GM13977 (cell line): ENCODE data around the gene IKZF2.

Experiments
- DNase-seq: peaks from one replicate; pipeline ENCODE4 v3.0.0; 2012; ENCODE audit warnings: low spot score
- in situ Hi-C: fragments of 300-500 bp; cut with MboI; formaldehyde crosslinking; loops from one replicate; pipeline ENCODE4 v1.12.0; 2022; ENCODE audit warnings: low sequenced_read_pairs, low pct_unique_long_range_greater_than_20kb, mixed read lengths, inconsistent platforms; ENCODE audit not compliant: unreplicated experiment
- TF ChIP-seq, protein P1 (sequence below): IDR thresholded peaks from 2 replicates; pipeline ENCODE4 v1.5.1; 2012; ENCODE audit warnings: mild to moderate bottlenecking, control low read depth; ENCODE audit not compliant: insufficient read depth; ENCODE audit errors: extremely low read depth, missing control alignments

IKZF2 gene

GRCh38 chr2:213151437-213152064, at the start of gene IKZF2:
IKZF2 (minus strand) TSS chr2:213151612; CDS start chr2:213148629, 2,983 bp downstream.
- in situ Hi-C loops = loop anchor here (5.0 to 10.0 kb wide), 2 partner anchors 76 to 467 kb away; no protein-coding TSS in a partner anchor
- peak; percentile 83 for DNase-seq
- TF ChIP-seq, protein P1, sequence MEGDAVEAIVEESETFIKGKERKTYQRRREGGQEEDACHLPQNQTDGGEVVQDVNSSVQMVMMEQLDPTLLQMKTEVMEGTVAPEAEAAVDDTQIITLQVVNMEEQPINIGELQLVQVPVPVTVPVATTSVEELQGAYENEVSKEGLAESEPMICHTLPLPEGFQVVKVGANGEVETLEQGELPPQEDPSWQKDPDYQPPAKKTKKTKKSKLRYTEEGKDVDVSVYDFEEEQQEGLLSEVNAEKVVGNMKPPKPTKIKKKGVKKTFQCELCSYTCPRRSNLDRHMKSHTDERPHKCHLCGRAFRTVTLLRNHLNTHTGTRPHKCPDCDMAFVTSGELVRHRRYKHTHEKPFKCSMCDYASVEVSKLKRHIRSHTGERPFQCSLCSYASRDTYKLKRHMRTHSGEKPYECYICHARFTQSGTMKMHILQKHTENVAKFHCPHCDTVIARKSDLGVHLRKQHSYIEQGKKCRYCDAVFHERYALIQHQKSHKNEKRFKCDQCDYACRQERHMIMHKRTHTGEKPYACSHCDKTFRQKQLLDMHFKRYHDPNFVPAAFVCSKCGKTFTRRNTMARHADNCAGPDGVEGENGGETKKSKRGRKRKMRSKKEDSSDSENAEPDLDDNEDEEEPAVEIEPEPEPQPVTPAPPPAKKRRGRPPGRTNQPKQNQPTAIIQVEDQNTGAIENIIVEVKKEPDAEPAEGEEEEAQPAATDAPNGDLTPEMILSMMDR = no peak

GRCh38 chr2:213199871-213200270, 48.5 kb upstream of the IKZF2 start:
- in situ Hi-C loops = no loop called here
- no peak for DNase-seq
- TF ChIP-seq, protein P1 = no peak

- DNase-seq = no peak
- in situ Hi-C loops = no loop called here
Measured at GRCh38 chr2:213189001-213189899, 37.8 kb upstream of the IKZF2 start.

GRCh38 chr2:213188533-213188867, 37.1 kb upstream of the IKZF2 start:
- in situ Hi-C loops = no loop called here
- TF ChIP-seq, protein P1 = no peak
- no peak for DNase-seq

More at GRCh38 chr2:213189001-213189899, 37.8 kb upstream of the IKZF2 start:
- TF ChIP-seq, protein P1 = no peak

- TF ChIP-seq, protein P1 = no peak
- DNase-seq = no peak
- in situ Hi-C loops = no loop called here
Measured at GRCh38 chr2:213187833-213188532, 36.6 kb upstream of the IKZF2 start.

DNA sequence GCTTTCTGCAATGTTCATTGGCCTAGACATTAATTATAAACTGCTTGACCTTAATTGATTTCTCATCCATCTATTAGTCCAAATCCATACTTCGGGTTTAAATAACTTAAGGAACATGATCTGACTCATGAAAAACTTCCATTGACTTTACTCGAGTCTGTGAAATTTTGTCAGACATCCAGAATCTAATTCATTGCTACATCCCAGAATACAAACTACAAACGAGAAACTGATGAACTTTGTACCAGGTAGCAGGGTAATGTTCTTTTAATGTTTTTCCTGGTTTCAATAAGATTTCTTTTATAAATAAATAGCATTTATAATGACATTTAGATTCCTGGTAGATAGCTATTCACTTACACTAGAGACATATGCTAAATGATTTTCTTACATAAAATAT, 36.0 kb upstream of the IKZF2 start:
- no peak for DNase-seq
- in situ Hi-C loops = no loop called here
- TF ChIP-seq, protein P1 = no peak
